ENCODE data around the gene MRPS25. TPM values are rescaled to one million over a fixed set of nuclear protein-coding genes. Genes with fewer than 3 reads are reported as not detected.

MRPS25 gene
- total RNA-seq, 1 experiment from 2014 or later: 53.2 TPM

- no peaks in the 10 kb centered on the region for H3K4me1 ChIP-seq (ENCODE audit: insufficient read depth, low read length)
- H2BK12ac ChIP-seq (ENCODE audit: insufficient read length, low read depth, low read length): no peak overlapping the region
- no peak overlapping the region for H4K5ac ChIP-seq (ENCODE audit: insufficient read length, low read depth, low read length)
- no peak overlapping the region for H2BK5ac ChIP-seq (ENCODE audit: insufficient read length, low read length)
- no peak overlapping the region for H2BK20ac ChIP-seq (ENCODE audit: low read depth, low read length, poor library complexity, severe bottlenecking)
- no peaks in the 10 kb centered on the region for H3K23me2 ChIP-seq (ENCODE audit: insufficient read length, low read depth, low read length, poor library complexity, severe bottlenecking)
- TF ChIP-seq, protein P1, sequence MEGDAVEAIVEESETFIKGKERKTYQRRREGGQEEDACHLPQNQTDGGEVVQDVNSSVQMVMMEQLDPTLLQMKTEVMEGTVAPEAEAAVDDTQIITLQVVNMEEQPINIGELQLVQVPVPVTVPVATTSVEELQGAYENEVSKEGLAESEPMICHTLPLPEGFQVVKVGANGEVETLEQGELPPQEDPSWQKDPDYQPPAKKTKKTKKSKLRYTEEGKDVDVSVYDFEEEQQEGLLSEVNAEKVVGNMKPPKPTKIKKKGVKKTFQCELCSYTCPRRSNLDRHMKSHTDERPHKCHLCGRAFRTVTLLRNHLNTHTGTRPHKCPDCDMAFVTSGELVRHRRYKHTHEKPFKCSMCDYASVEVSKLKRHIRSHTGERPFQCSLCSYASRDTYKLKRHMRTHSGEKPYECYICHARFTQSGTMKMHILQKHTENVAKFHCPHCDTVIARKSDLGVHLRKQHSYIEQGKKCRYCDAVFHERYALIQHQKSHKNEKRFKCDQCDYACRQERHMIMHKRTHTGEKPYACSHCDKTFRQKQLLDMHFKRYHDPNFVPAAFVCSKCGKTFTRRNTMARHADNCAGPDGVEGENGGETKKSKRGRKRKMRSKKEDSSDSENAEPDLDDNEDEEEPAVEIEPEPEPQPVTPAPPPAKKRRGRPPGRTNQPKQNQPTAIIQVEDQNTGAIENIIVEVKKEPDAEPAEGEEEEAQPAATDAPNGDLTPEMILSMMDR (conservative IDR thresholded peaks at IDR 0.05): no peak
- H2AFZ ChIP-seq (ENCODE audit: low read length): no peak overlapping the region
- Mint-ChIP-seq H3K9me3 (no peaks in the 10 kb centered on the region), H3K36me3 (ENCODE audit: insufficient read depth in 1 of 3, low read depth in 3 of 3) (peaks cover 27 to 92% (median 80%) of the 10 kb centered on the region in 3 experiments; a peak in 6 of 7 replicates), H3K27me3 (ENCODE audit: low read depth) (no peaks in the 10 kb centered on the region), H3K4me3 (no peak overlapping the region), H3K27ac (peak overlapping the region in 1 of 3 experiments; percentile 43; a peak in 1 of 7 replicates), H3K4me1 (no peaks in the 10 kb centered on the region)
- no peak overlapping the region for H4K8ac ChIP-seq (replicated peaks; ENCODE audit: insufficient read length, low read depth, low read length)
- no peak overlapping the region for H3K9ac ChIP-seq (ENCODE audit: extremely low read depth, insufficient read length, low read length)
- no peak overlapping the region for H2BK120ac ChIP-seq (ENCODE audit: low read depth, low read length, poor library complexity, severe bottlenecking)
- H3K56ac ChIP-seq (ENCODE audit: insufficient read length, low read depth, low read length): no peak overlapping the region
- no CpG with 5 or more reads among the region's 6 CpGs for WGBS (ENCODE audit: extremely low coverage, insufficient read length, low lambda C conversion rate)
- no peak overlapping the region for H4K91ac ChIP-seq (ENCODE audit: insufficient read length, low read depth, low read length)
- no peak overlapping the region for H3K14ac ChIP-seq (ENCODE audit: insufficient read depth, low read length)
- H3K9me3 ChIP-seq (ENCODE audit: control insufficient read depth, low read depth, low read length): no peaks in the 10 kb centered on the region
- no peak overlapping the region for H2BK15ac ChIP-seq (ENCODE audit: low read depth, low read length)
- no peak overlapping the region for H3K4me2 ChIP-seq (ENCODE audit: insufficient read depth, insufficient read length, low read length)
- H3K18ac ChIP-seq (ENCODE audit: insufficient read length, low read depth, low read length): no peak overlapping the region
- no peaks in the 10 kb centered on the region for H3K27me3 ChIP-seq (ENCODE audit: insufficient read depth, low read length)
- H3K4ac ChIP-seq (ENCODE audit: low read depth, low read length): no peak overlapping the region
- no peak for DNase-seq
- H3K79me2 ChIP-seq (ENCODE audit: insufficient read depth, low read length): no peaks in the 10 kb centered on the region
- H3K27ac ChIP-seq (ENCODE audit: insufficient read length, low read depth, low read length): no peak overlapping the region
- H3K79me1 ChIP-seq (ENCODE audit: insufficient read depth, low read depth, low read length, poor library complexity, severe bottlenecking): no peaks in the 10 kb centered on the region
- H3T11ph ChIP-seq (ENCODE audit: low read length): no peak overlapping the region
- H2AK5ac ChIP-seq (ENCODE audit: insufficient read length, low read length): no peak overlapping the region
- no peaks in the 10 kb centered on the region for H4K20me1 ChIP-seq (ENCODE audit: control insufficient read depth, insufficient read depth, insufficient read length)
- no peak overlapping the region for H3K23ac ChIP-seq (ENCODE audit: insufficient read length, low read depth, low read length)
These were observed 26.8 kb downstream of the MRPS25 start for GRCh38 chr3:15038306-15038705.

All from H9 (cell line).